ENCODE measurements around the gene PTPN4. TPM values are rescaled to one million over a fixed set of nuclear protein-coding genes. Genes with fewer than 3 reads are reported as not detected.

The PTPN4 gene
- total and polyA plus RNA-seq, 2 experiments from 2014 or later = 41.6 to 90.4 TPM

Other genes with a start within 250 kb of the PTPN4 start
- gene SCTR, start 235.4 kb upstream of the PTPN4 start, total RNA-seq (2014; rRNA removed; shearing (Covaris generic)) = not detected in 2 replicates
- not detected in 2 replicates for gene SCTR, start 235.4 kb upstream of the PTPN4 start, polyA plus RNA-seq (2016; fragmentation: Nextera tagmentation; extraction: Ambion mirVana)
- 0.23 and 0.42 TPM in 2 replicates for gene CFAP221, start 215.5 kb upstream of the PTPN4 start, total RNA-seq (2014; rRNA removed; shearing (Covaris generic))
- gene CFAP221, start 215.5 kb upstream of the PTPN4 start, polyA plus RNA-seq (2016; fragmentation: Nextera tagmentation; extraction: Ambion mirVana) = 0.65 and 0.96 TPM in 2 replicates
- gene TMEM177, start 80.7 kb upstream of the PTPN4 start, total RNA-seq (2014; rRNA removed; shearing (Covaris generic)) = 52.0 and 58.7 TPM in 2 replicates
- 45.1 and 50.5 TPM in 2 replicates for gene TMEM177, start 80.7 kb upstream of the PTPN4 start, polyA plus RNA-seq (2016; fragmentation: Nextera tagmentation; extraction: Ambion mirVana)

Measured in GM23338 (cell line).